ENCODE results near the gene SRP72.

DNA sequence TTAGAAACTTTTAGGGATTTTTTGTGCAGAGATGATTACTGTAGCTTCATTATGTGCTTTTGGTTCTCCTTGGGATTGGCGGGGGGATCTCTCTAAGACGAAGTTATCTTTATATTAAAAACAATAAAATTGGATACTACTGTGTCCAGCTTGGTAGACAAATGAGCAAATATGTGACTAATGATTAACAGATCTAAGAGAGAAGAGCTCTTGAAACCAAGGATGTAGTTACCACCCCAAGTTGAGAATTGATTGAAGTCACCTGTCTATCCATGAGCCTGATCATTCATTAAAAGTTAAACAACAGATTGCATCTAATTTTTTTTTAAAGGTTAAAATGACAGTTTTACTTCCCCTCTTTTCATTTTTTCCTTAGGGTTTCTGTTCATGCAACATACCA is 22.7 kb upstream of the SRP72 start:
- TF ChIP-seq MAZ (IDR thresholded peaks at IDR 0.05; ENCODE audit: borderline replicate concordance, low read depth, low read length) (no peak), POLR2A (IDR thresholded peaks at IDR 0.05; ENCODE audit: low read depth, low read length) (no peak), BHLHE40 (IDR thresholded peaks at IDR 0.05; ENCODE audit: low read depth, low read length) (no peak), RFX5 (IDR thresholded peaks at IDR 0.05; ENCODE audit: low read depth, low read length) (no peak), SMC3 (IDR thresholded peaks at IDR 0.05; ENCODE audit: low read depth, low read length) (no peak), CEBPB (IDR thresholded peaks at IDR 0.05; ENCODE audit: low read depth, low read length) (no peak), MAFK (IDR thresholded peaks at IDR 0.05; ENCODE audit: low read depth, low read length) (no peak), CHD1 (IDR thresholded peaks at IDR 0.05; ENCODE audit: low read depth, low read length) (no peak)
- TF ChIP-seq, protein P1, sequence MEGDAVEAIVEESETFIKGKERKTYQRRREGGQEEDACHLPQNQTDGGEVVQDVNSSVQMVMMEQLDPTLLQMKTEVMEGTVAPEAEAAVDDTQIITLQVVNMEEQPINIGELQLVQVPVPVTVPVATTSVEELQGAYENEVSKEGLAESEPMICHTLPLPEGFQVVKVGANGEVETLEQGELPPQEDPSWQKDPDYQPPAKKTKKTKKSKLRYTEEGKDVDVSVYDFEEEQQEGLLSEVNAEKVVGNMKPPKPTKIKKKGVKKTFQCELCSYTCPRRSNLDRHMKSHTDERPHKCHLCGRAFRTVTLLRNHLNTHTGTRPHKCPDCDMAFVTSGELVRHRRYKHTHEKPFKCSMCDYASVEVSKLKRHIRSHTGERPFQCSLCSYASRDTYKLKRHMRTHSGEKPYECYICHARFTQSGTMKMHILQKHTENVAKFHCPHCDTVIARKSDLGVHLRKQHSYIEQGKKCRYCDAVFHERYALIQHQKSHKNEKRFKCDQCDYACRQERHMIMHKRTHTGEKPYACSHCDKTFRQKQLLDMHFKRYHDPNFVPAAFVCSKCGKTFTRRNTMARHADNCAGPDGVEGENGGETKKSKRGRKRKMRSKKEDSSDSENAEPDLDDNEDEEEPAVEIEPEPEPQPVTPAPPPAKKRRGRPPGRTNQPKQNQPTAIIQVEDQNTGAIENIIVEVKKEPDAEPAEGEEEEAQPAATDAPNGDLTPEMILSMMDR (conservative IDR thresholded peaks at IDR 0.05; ENCODE audit: low read depth, low read length): no peak
- TF ChIP-seq, protein P2, sequence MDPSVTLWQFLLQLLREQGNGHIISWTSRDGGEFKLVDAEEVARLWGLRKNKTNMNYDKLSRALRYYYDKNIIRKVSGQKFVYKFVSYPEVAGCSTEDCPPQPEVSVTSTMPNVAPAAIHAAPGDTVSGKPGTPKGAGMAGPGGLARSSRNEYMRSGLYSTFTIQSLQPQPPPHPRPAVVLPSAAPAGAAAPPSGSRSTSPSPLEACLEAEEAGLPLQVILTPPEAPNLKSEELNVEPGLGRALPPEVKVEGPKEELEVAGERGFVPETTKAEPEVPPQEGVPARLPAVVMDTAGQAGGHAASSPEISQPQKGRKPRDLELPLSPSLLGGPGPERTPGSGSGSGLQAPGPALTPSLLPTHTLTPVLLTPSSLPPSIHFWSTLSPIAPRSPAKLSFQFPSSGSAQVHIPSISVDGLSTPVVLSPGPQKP (IDR thresholded peaks at IDR 0.05; ENCODE audit: borderline replicate concordance, low read depth, low read length): no peak

All from IMR-90 (cell line).